Adrenal gland (tissue), 12 donors: ENCODE data around the gene GRIA4. TPM values are rescaled to one million over a fixed set of nuclear protein-coding genes. Genes with fewer than 3 reads are reported as not detected.

Experiments used
- DNase-seq, 7 donors: peaks; one replicate each; pipeline ENCODE4 v3.0.0-alpha.2; 2019 to 2020
- H3K27ac ChIP-seq, 5 donors: fragments of 200-600 bp; sonication (generic) in 4 of 5; 1 replicate in 3 of 5; 2 replicates in 2 of 5; pipeline versions ENCODE4 v1.5.1 to v1.8.0; 2016 to 2020; ENCODE audit warnings: mild to moderate bottlenecking in 1 of 5
- H3K27me3 ChIP-seq: fragments of 200-600 bp; 2 replicates; pipeline ENCODE4 v1.8.0; 2021
- H3K36me3 ChIP-seq, 2 donors: fragments of 200-600 bp; replicated peaks in 1 of 2; 1 replicate in 1 of 2; 2 replicates in 1 of 2; pipeline versions ENCODE4 v1.5.1 to v1.8.0; 2018 to 2022
- H3K4me1 ChIP-seq, 2 donors: fragments of 200-600 bp; replicated peaks in 1 of 2; 1 replicate in 1 of 2; 2 replicates in 1 of 2; pipeline versions ENCODE4 v1.5.1 to v1.8.0; 2018 to 2021
- H3K4me3 ChIP-seq, 4 donors: fragments of 200-600 bp; sonication (generic) in 3 of 4; one replicate each; pipeline ENCODE4 v1.5.1; 2016 to 2018
- H3K9me3 ChIP-seq, 3 donors: fragments of 200-600 bp; sonication (generic) in 1 of 3; replicated peaks in 1 of 3; 1 replicate in 2 of 3; 2 replicates in 1 of 3; pipeline versions ENCODE4 v1.5.1 to v1.8.0; 2016 to 2021
- POLR2A ChIP-seq, 2 donors: fragments of 450-650 bp; IDR thresholded peaks; one replicate each; pipeline ENCODE4 v1.6.1; 2017; ENCODE audit warnings: antibody characterized with exemption in 2 of 2, mild to moderate bottlenecking in 2 of 2, moderate library complexity in 1 of 2
- WGBS, 4 donors: extraction: QIAGEN DNeasy Blood & Tissue Kit in 2 of 4; methylation state at CpG; one replicate each; pipeline versions ENCODE4 v1.1.5 to v1.1.7; 2013 to 2017; 5-methylcytosine and 5-hydroxymethylcytosine counted together
- intact Hi-C, 2 donors: fragments of 100-400 bp; cut with DNase I; formaldehyde crosslinking; loops; one replicate each; pipeline versions ENCODE4 v1.14.1 to v1.15.0; 2022 to 2023
- polyA plus RNA-seq, 3 donors: library from polyadenylated mRNA; stranded (reverse); fragments of 200-250 nt in 2 of 3; fragments of 350-450 nt in 1 of 3; fragmentation: Illumina TruSeq in 1 of 3; extraction: RNeasy Lipid Tissue Mini Kit (QIAGEN cat#74804) in 1 of 3; gene quantifications; one replicate each; pipeline ENCODE4 v1.2.3, GENCODE V29; 2013 to 2014
- total RNA-seq, 9 donors: library from RNA; depleted of rRNA in 4 of 9; stranded (reverse); fragments of >200 nt in 4 of 9; fragments of 120-200 nt in 1 of 9; fragmentation: NEBNext Ultra II Directional in 1 of 9; extraction: Animal tissue kit (Norgen Biotek cat#: 25700) in 1 of 9; gene quantifications; one replicate each; pipeline versions ENCODE4 v1.1.0 to v1.2.4, GENCODE V29; 2013 to 2023
- TF ChIP-seq, protein P1 (sequence below), 6 experiments: fragments of 450-650 bp in 4 of 6; fragments of 200-600 bp in 2 of 6; sonication (generic) in 1 of 6; IDR thresholded peaks; 1 replicate in 5 of 6; 2 replicates in 1 of 6; pipeline versions ENCODE4 v1.5.1 to v1.8.0; 2016 to 2021; ENCODE audit warnings: antibody characterized with exemption in 6 of 6, mild to moderate bottlenecking in 2 of 6, moderate library complexity in 1 of 6
- donor health status: healthy with polysubstance abuse.
- donor health status: Bipolar disorder and iron deficiency.
- donor health status: DM: yes; HTN: yes; CAD: no.
- donor health status: DM: no; HTN: no; CAD: no.
- donor health status: DM: no; HTN: no; CAD: no.
- donor health status: DM: yes; HTN: yes; CAD: no.

The GRIA4 gene
- total and polyA plus RNA-seq, 12 donors: 0.16 to 6.2 (median 2.0) TPM; not detected in 3

DNA sequence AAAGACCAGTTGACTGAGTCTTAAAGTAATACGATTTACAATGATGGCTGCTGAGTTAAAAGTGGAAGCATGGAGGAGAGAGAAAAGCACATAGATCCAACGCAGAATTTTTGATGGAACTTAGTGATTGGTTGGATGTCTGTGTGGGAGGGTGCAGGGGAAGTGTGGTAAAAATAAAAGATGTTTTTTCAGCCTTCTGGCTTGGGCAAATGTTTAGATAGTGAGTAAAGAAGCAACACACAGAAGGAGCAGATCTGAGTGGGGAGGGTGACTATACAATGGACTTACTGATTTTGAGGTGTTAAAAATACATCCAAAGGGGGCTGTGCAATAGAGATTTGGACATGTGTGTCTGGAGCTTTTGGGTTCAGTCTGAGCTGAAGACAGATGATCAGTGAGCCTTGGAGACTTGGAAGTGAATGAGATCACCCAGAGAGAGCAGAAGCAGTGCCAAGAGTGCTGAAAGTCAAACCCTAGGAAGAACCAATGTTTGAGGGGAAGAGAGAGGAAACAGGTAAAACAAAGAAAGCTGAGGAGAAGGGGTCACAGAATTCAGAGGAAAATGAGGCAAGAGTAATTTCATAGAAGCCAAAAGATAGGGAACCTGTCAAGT, 8.6 kb downstream of the GRIA4 start:
- intact Hi-C loops: no loop called here
- Histone ChIP-seq H3K36me3 (no peaks in the 10 kb centered on the region), H3K4me1 (no peaks in the 10 kb centered on the region), H3K4me3 (no peak overlapping the region), H3K27ac (no peak overlapping the region), H3K9me3 (no peaks in the 10 kb centered on the region), H3K27me3 (no peaks in the 10 kb centered on the region)
- DNase-seq: no peak
- TF ChIP-seq, protein P1, sequence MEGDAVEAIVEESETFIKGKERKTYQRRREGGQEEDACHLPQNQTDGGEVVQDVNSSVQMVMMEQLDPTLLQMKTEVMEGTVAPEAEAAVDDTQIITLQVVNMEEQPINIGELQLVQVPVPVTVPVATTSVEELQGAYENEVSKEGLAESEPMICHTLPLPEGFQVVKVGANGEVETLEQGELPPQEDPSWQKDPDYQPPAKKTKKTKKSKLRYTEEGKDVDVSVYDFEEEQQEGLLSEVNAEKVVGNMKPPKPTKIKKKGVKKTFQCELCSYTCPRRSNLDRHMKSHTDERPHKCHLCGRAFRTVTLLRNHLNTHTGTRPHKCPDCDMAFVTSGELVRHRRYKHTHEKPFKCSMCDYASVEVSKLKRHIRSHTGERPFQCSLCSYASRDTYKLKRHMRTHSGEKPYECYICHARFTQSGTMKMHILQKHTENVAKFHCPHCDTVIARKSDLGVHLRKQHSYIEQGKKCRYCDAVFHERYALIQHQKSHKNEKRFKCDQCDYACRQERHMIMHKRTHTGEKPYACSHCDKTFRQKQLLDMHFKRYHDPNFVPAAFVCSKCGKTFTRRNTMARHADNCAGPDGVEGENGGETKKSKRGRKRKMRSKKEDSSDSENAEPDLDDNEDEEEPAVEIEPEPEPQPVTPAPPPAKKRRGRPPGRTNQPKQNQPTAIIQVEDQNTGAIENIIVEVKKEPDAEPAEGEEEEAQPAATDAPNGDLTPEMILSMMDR (IDR thresholded peaks at IDR 0.05): no peak
- TF ChIP-seq POLR2A (IDR thresholded peaks at IDR 0.05): no peak
- 68 to 78% (median 72%) methylated on average over 2 of the region's 2 CpGs for WGBS, 4 donors

DNA sequence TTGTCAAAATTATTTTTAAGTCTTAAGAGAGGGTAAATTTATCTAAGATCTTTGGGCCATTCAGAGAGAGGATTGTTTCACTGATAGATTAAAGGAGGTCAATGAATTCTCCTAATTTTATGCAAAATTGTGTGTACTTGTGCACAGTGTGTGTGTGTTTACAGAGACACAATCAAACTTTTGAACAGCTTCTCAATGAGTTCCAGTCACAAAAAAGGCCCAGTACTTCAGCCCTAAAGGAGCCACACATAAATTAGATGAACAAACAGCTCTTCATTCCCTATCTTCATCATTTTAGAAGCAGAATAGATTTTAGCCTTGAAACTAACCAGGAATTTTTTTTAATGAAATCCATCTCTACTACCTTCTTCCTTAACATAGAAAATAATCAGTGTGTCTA, 9.7 kb downstream of the GRIA4 start:
- Histone ChIP-seq H3K27me3 (no peaks in the 10 kb centered on the region), H3K27ac (no peak overlapping the region), H3K9me3 (no peaks in the 10 kb centered on the region), H3K4me3 (no peak overlapping the region), H3K36me3 (no peaks in the 10 kb centered on the region), H3K4me1 (no peaks in the 10 kb centered on the region)
- no peak for DNase-seq
- TF ChIP-seq POLR2A (IDR thresholded peaks at IDR 0.05): no peak
- TF ChIP-seq, protein P1 (IDR thresholded peaks at IDR 0.05): no peak
- intact Hi-C loops: no loop called here

DNA sequence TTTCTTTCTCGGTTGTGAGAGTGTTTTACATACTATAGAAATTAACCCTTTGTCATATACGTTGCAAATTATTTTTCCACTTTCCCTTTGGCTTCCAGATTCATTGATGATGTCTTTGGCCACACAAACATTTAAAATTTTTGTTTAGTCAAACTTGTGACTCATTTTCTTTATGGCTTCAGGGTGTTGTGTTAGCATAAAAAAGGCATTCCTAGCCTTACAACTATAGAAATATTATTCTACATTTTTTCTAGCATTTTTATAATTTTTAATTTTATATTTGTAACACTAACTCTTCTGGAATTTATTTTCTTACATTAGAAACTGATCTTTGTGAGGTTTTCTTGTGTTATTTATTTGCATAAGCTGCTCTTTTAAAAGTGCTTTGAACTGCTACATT, 12.1 kb downstream of the GRIA4 start:
- WGBS, 4 donors: 48 to 68% (median 51%) methylated on average over 2 of the region's 2 CpGs
- no peak for DNase-seq
- Histone ChIP-seq H3K36me3 (no peaks in the 10 kb centered on the region), H3K9me3 (no peaks in the 10 kb centered on the region), H3K27me3 (no peaks in the 10 kb centered on the region), H3K4me1 (no peaks in the 10 kb centered on the region), H3K27ac (no peak overlapping the region), H3K4me3 (no peak overlapping the region)
- intact Hi-C loops: no loop called here
- no peak for TF ChIP-seq POLR2A (IDR thresholded peaks at IDR 0.05)

DNA sequence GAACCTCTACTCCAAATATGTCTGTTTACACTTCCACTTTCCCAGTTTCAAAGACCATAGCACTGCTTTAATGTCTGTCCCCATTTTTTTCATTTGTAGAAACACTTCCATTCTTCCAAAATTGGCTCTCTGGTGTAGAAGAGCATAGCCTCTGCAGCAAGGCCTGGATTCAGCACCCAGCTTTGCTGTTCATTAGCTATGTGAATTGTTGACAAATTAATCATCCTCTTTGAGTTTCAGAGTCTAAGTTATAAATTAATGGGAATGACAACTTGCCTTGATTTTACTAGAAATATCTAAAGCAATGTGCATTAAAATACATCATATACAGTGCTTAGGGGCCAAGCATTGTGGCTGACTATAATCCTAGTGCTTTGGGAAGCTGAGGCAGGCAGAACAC, 22.4 kb downstream of the GRIA4 start:
- Histone ChIP-seq H3K4me3 (no peak overlapping the region), H3K27me3 (no peaks in the 10 kb centered on the region), H3K27ac (no peak overlapping the region), H3K36me3 (no peaks in the 10 kb centered on the region), H3K4me1 (no peaks in the 10 kb centered on the region), H3K9me3 (no peaks in the 10 kb centered on the region)
- TF ChIP-seq, protein P1 (IDR thresholded peaks at IDR 0.05): no peak
- TF ChIP-seq POLR2A (IDR thresholded peaks at IDR 0.05): no peak
- DNase-seq: no peak
- intact Hi-C loops: no loop called here

DNA sequence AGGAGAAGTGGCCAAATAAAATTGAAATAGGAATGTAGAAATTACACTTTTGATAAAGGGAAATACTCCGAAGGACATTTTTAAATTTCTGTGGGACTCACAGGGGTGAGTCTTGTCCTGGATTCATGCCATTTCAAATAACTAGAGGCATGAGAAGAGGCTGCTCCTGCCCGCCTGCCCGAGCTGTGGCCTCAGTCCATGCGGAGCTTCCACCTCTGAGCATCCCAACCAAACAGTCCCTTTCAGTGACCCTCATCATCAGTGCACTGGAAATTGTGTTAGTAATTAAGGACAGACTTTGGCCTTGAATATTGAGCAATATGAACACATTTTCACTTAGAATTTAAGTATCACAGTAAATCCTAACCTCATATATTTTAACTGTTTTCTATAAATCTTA, 25.6 kb downstream of the GRIA4 start:
- intact Hi-C loops: no loop called here
- Histone ChIP-seq H3K4me3 (no peak overlapping the region), H3K9me3 (no peaks in the 10 kb centered on the region), H3K4me1 (no peaks in the 10 kb centered on the region), H3K36me3 (no peaks in the 10 kb centered on the region), H3K27me3 (no peaks in the 10 kb centered on the region), H3K27ac (no peak overlapping the region)
- WGBS, 4 donors: 79 to 83% (median 81%) methylated on average over 4 of the region's 4 CpGs
- TF ChIP-seq, protein P1 (IDR thresholded peaks at IDR 0.05): no peak
- TF ChIP-seq POLR2A (IDR thresholded peaks at IDR 0.05): no peak
- DNase-seq: no peak
